Smooth muscle cell (in vitro differentiated cells): ENCODE data around the gene SNX25. TPM values are rescaled to one million over a fixed set of nuclear protein-coding genes. Genes with fewer than 3 reads are reported as not detected.

Source experiments
- DNase-seq: peaks from one replicate; lab custom pipeline; 2025; ENCODE audit not compliant: unreplicated experiment; lab: John Stamatoyannopoulos, UW
- H2AFZ ChIP-seq: fragments of 200-600 bp; sonication (generic); 2 replicates; pipeline ENCODE4 v1.6.0; 2016; ENCODE audit warnings: antibody characterized with exemption, low read depth, mild to moderate bottlenecking
- H3F3A ChIP-seq: fragments of 200-600 bp; sonication (generic); 2 replicates; pipeline ENCODE4 v1.6.0; 2017; ENCODE audit warnings: antibody characterized with exemption, low read depth
- H3K27ac ChIP-seq: fragments of 200-600 bp; sonication (generic); 2 replicates; pipeline ENCODE4 v1.5.1; 2016; ENCODE audit warnings: low read depth, mild to moderate bottlenecking
- H3K27me3 ChIP-seq: fragments of 200-600 bp; sonication (generic); 2 replicates; pipeline ENCODE4 v1.6.1; 2016; ENCODE audit warnings: low read depth, mild to moderate bottlenecking
- H3K36me3 ChIP-seq: fragments of 200-600 bp; sonication (generic); 2 replicates; pipeline ENCODE4 v1.5.1; 2016; ENCODE audit warnings: low read depth
- H3K4me1 ChIP-seq: fragments of 200-600 bp; sonication (generic); 2 replicates; pipeline ENCODE4 v1.5.1; 2016; ENCODE audit warnings: low read depth
- H3K4me2 ChIP-seq: fragments of 200-600 bp; sonication (generic); 2 replicates; pipeline ENCODE4 v1.6.0; 2016; ENCODE audit warnings: mild to moderate bottlenecking
- H3K4me3 ChIP-seq: fragments of 200-600 bp; sonication (generic); 2 replicates; pipeline ENCODE4 v1.5.1; 2016; ENCODE audit warnings: mild to moderate bottlenecking
- H3K79me2 ChIP-seq: fragments of 200-600 bp; sonication (generic); 2 replicates; pipeline ENCODE4 v1.6.0; 2016; ENCODE audit warnings: low read depth, mild to moderate bottlenecking
- H3K9ac ChIP-seq: fragments of 200-600 bp; sonication (generic); 2 replicates; pipeline ENCODE4 v1.6.0; 2016; ENCODE audit warnings: low read depth
- H3K9me3 ChIP-seq: fragments of 200-600 bp; sonication (generic); replicated peaks from 2 replicates; pipeline ENCODE4 v1.5.1; 2016; ENCODE audit warnings: low read depth
- H4K20me1 ChIP-seq: fragments of 200-600 bp; sonication (generic); 2 replicates; pipeline ENCODE4 v1.6.0; 2016; ENCODE audit warnings: low read depth
- CTCF ChIP-seq: fragments of 200-600 bp; sonication (generic); IDR thresholded peaks from 2 replicates; pipeline ENCODE4 v1.5.1; 2017; ENCODE audit warnings: borderline replicate concordance, mild to moderate bottlenecking, antibody characterized with exemption; ENCODE audit not compliant: insufficient read depth, poor library complexity, severe bottlenecking
- WGBS: methylation state at CpG from one replicate; pipeline ENCODE4 v1.1.7; 2016; ENCODE audit warnings: low lambda C conversion rate; 5-methylcytosine and 5-hydroxymethylcytosine counted together
- polyA plus RNA-seq: library from polyadenylated mRNA; unstranded; fragments of >200 nt; fragmentation: Nextera tagmentation; extraction: Ambion mirVana; gene quantifications from 2 replicates; pipeline ENCODE4 v1.2.1, GENCODE V29; 2016
- total RNA-seq: library from RNA; depleted of rRNA; stranded (reverse); fragments of >200 nt; gene quantifications from 2 replicates; pipeline ENCODE4 v1.2.3, GENCODE V29; 2014

Gene SNX25
- total and polyA plus RNA-seq, 2 experiments from 2014 or later = 12.3 to 23.6 TPM

- H3K4me2 ChIP-seq = no peak overlapping the region
These were observed 8.1 kb downstream of the SNX25 start for GRCh38 chr4:185217408-185217975.

GRCh38 chr4:185218312-185218711, 8.9 kb downstream of the SNX25 start:
- WGBS = 100% methylated on average over 2 of the region's 2 CpGs
- Histone ChIP-seq H3K4me2 (no peak overlapping the region), H3K9me3 (no peaks in the 10 kb centered on the region), H3K27me3 (no peaks in the 10 kb centered on the region), H3K36me3 (no peaks in the 10 kb centered on the region), H3K27ac (no peak overlapping the region), H3K9ac (no peak overlapping the region), H2AFZ (no peak overlapping the region), H3K4me1 (no peaks in the 10 kb centered on the region), H3K79me2 (peaks cover 40% of the 10 kb centered on the region), H4K20me1 (peaks cover 26% of the 10 kb centered on the region), H3F3A (no peaks in the 10 kb centered on the region), H3K4me3 (no peak overlapping the region)
- no peak for TF ChIP-seq CTCF
- no peak for DNase-seq

More at GRCh38 chr4:185217408-185217975, 8.1 kb downstream of the SNX25 start:
- H3K27ac ChIP-seq = no peak overlapping the region
- no peak for DNase-seq
- no peak overlapping the region for H3K4me3 ChIP-seq
- H3K27me3 ChIP-seq = no peaks in the 10 kb centered on the region
- H3K9me3 ChIP-seq = no peaks in the 10 kb centered on the region
- WGBS = 83% methylated on average over 6 of the region's 6 CpGs
- no peaks in the 10 kb centered on the region for H3K36me3 ChIP-seq
- H2AFZ ChIP-seq = no peak overlapping the region
- peaks cover 43% of the 10 kb centered on the region for H3K79me2 ChIP-seq
- no peaks in the 10 kb centered on the region for H3K4me1 ChIP-seq
- TF ChIP-seq CTCF = no peak
- H3F3A ChIP-seq = no peaks in the 10 kb centered on the region
- no peak overlapping the region for H3K9ac ChIP-seq
- H4K20me1 ChIP-seq = peaks cover 25% of the 10 kb centered on the region

GRCh38 chr4:185219551-185220344, 10.3 kb downstream of the SNX25 start:
- Histone ChIP-seq H3K27me3 (no peaks in the 10 kb centered on the region), H4K20me1 (peaks cover 22% of the 10 kb centered on the region), H3K36me3 (no peaks in the 10 kb centered on the region), H3K4me2 (no peak overlapping the region), H3K27ac (no peak overlapping the region), H3K9ac (no peak overlapping the region), H3F3A (no peaks in the 10 kb centered on the region), H3K4me1 (no peaks in the 10 kb centered on the region), H3K4me3 (no peak overlapping the region), H3K9me3 (no peaks in the 10 kb centered on the region), H3K79me2 (peaks cover 36% of the 10 kb centered on the region), H2AFZ (no peak overlapping the region)
- DNase-seq = no peak
- WGBS = 68% methylated on average over 3 of the region's 3 CpGs
- no peak for TF ChIP-seq CTCF

GRCh38 chr4:185221491-185221890, 12.1 kb downstream of the SNX25 start:
- Histone ChIP-seq H3K4me3 (no peak overlapping the region), H4K20me1 (peaks cover 38% of the 10 kb centered on the region), H3K79me2 (peaks cover 48% of the 10 kb centered on the region), H3K27ac (no peak overlapping the region), H2AFZ (no peak overlapping the region), H3K36me3 (no peaks in the 10 kb centered on the region), H3K27me3 (no peaks in the 10 kb centered on the region), H3F3A (no peaks in the 10 kb centered on the region), H3K4me2 (no peak overlapping the region), H3K9ac (no peak overlapping the region), H3K9me3 (no peaks in the 10 kb centered on the region), H3K4me1 (no peaks in the 10 kb centered on the region)
- no peak for TF ChIP-seq CTCF
- no peak for DNase-seq
- 84% methylated on average over 2 of the region's 2 CpGs for WGBS
